ENCODE measurements around the gene JAM3.

GRCh38 chr11:134065381-134065780 lies 3.5 kb upstream of the JAM3 start:
- TF ChIP-seq POLR2A (IDR thresholded peaks at IDR 0.05), result no peak
- TF ChIP-seq CTCF (IDR thresholded peaks at IDR 0.05), result no peak
